Measurements from ENCODE around the gene RPL10.

DNA sequence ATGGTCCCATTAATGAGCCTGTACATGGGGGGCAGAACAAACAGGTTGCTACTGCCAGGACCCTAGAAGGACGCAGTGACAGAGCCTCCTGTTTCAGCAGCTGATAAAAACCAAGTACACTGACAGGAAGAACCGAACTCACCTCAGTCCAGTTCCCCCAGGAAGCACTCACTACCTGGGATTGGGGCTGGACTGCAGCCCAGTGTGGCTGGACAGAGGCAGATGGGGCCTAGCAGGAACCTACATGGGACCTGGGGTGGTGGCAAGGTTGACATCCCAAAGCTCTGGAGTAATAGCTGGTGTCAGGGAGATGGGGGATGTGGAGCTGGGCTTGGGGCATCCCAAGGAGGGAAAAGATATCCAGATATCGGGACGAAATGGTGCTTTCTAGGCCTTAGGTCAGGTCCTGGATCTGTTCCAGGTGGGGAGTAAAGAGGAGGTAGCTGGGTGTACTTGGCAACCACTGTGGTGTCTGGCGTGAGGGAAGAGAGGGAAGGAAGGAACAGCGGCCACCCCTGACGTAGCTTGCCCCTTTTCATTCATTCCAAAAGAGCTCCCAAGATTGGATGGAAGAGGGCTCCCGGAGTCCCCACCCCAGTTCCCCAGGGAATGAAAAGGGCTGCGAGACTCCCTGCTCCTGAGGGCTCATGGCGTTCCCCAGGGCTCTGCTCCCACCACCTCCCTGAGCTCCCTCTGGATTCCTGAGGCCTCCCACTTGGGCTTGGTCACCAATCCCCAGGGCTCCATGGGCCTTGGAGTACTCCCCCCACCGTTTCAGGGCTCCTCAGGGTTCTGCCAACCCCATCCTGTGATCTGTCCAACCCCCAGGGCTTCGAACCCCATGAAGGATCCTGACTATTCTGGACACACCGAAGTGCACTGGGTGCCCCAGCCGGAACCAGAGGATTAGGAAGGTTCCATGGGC lies 14.6 kb upstream of the RPL10 start:
- TF ChIP-seq, protein P1, sequence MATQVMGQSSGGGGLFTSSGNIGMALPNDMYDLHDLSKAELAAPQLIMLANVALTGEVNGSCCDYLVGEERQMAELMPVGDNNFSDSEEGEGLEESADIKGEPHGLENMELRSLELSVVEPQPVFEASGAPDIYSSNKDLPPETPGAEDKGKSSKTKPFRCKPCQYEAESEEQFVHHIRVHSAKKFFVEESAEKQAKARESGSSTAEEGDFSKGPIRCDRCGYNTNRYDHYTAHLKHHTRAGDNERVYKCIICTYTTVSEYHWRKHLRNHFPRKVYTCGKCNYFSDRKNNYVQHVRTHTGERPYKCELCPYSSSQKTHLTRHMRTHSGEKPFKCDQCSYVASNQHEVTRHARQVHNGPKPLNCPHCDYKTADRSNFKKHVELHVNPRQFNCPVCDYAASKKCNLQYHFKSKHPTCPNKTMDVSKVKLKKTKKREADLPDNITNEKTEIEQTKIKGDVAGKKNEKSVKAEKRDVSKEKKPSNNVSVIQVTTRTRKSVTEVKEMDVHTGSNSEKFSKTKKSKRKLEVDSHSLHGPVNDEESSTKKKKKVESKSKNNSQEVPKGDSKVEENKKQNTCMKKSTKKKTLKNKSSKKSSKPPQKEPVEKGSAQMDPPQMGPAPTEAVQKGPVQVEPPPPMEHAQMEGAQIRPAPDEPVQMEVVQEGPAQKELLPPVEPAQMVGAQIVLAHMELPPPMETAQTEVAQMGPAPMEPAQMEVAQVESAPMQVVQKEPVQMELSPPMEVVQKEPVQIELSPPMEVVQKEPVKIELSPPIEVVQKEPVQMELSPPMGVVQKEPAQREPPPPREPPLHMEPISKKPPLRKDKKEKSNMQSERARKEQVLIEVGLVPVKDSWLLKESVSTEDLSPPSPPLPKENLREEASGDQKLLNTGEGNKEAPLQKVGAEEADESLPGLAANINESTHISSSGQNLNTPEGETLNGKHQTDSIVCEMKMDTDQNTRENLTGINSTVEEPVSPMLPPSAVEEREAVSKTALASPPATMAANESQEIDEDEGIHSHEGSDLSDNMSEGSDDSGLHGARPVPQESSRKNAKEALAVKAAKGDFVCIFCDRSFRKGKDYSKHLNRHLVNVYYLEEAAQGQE (IDR thresholded peaks at IDR 0.05; ENCODE audit: low read depth), result no peak
- TF ChIP-seq RAD21 (IDR thresholded peaks at IDR 0.05; ENCODE audit: low read depth) (no peak), EP300 (IDR thresholded peaks at IDR 0.05; ENCODE audit: borderline replicate concordance) (no peak)
